GM21515 (cell line): ENCODE measurements around the gene KIAA1217.
A peak's percentile ranks its signal among the peaks of the same experiment; 100 is the strongest.

ENCODE experiments used
- ATAC-seq: cut with Tn5 transposase; IDR thresholded peaks from one replicate; pipeline ENCODE4 v1.9.1; 2021; ENCODE audit not compliant: unreplicated experiment

Gene KIAA1217

DNA sequence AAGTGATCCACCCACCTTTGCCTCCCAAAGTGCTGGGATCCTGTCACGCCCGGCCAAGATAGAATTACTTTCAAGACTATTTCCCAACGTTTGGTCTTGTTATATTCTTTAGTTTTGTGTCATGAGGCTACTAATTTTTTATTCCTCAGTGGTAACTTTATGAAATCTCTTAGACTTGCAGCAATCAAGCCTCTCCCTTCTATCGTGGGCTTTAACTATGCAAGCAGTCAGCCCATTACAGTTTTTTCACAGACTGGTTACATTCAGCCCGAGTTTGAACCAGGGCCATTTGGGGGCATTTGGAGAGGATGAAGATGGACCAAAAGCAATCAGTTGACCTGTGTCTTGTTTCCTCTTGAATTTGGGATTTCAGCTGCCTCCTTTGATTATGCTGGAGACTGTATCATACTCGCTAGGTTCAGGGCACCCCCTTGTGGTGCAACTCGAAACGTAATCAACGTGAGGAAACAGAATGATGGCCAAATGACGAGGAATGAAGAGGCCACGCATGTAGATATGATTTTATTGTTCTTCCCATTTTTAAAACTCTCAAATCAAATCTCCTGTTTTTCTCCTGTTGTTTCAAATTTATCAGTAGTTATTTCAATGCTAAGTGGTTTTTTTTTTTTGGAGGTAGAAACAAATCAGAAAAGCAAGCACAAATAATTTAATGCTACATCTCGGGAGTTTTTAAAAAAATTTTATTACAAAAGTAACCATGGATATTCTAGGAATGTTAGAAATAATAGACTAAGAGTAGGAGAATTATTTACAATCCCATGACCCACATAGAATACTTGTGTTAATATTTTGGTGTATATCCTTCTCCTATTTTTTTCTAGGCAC is 151.6 kb downstream of the KIAA1217 start:
- peak; percentile 69 for ATAC-seq

DNA sequence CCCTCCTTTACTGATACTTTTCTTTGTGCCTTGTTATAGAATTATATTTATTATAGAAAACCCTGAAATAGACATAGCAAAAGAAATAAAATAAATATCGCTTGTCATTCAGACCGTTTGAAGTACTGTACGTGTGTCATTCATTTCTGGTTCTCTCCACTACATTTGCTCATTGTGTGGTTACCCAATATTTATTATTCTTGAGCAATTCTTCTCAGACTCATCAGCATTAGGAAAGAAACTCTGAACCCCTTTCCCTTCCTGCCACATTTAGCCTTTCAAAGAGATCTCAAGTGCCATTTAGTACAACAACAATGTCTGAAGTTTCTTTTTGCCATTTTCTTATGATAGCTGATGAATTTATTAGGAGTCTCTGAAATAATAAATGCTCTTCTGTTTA is 154.1 kb downstream of the KIAA1217 start:
- no peak for ATAC-seq

DNA sequence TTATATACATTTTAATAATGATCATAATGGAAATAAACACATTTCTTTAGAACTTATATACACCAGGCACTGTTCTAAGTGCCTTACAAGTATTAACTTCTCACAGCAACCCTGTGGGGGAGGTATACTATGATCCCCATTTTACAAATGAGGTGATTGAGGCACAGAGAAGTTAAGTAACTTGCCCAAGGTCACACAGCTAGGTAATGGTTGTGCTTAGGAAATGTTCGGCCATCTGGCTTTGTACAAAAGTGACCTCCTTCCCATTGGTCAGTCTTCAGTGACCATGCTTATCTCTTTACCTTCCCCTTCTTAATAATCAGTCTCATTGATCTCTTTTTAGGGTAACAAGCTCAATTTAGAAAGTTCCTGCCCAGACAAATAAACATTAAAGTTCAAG is 158.8 kb downstream of the KIAA1217 start:
- ATAC-seq = no peak

DNA sequence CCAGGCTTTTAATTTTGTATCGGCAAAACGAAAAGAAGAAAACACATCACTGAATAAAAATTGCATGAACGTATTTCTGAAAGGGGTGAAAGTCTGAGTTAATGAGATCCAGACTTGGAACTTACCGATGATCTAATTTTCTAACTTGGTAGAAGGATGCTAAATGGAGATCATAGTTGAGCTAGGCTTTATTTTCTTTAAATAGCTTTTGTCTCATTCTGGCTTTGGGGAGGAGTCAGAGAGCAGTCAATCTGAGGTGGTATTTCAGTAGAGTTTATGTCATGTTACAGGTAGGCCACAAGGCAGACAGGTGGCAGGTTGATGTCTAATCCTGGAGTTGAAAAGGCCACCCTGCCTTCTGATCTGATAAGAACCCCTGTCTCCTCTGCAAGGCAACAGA is 161.9 kb downstream of the KIAA1217 start:
- no peak for ATAC-seq

DNA sequence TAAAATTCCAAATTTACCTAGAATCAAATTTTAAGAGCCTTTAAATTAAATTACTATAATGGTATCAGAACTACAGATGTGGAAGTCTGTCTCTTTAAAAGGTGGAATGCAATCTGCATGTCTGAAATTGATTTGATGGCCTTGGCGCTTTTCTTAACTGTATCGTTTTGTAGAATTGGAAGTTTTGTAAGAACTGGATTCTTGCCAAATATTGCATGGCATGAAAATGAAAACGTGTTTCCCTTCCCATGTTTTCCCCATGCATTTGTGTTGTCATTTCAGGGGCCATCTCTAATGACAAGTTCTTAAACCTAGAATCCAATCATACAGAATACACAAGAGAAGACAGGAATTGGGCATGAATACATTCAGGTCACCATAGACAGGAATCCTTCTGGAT is 162.5 kb downstream of the KIAA1217 start:
- ATAC-seq = no peak

DNA sequence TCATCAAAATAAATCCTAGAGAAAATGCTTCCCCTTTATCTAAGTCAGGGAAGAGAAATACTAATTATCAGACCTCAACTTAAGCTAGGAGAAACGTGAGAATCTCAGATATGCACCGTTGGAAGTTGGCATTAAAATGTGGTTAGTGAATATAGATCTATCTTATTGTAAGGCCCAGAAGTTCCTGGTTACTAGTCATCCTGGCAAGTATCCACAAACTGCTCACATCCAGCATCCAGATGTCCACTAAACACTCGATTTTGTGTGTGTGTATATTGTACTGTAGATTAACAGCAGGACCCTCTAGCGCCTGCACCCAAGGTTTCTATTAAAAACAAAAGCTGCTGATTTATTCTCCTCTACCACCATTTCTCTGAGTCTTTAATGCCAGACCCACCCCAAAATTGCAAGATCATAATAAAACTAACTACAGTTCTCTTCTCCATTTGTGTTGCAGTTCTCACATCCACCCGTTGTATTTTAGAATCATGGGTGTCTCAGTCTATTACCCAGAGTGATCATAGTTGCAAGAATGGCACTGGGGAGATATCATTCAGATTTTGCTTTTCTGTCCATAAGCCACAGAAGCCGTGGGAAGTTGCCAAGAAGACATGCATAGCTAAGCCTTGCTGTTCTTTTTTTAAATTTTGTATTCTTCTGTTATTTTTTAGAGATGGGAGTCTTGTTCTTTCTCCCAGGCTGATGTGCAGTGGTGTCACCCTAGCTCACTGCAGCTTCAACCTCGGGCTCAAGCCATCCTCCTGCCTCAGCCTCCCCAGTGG is 165.4 kb downstream of the KIAA1217 start:
- ATAC-seq = no peak

DNA sequence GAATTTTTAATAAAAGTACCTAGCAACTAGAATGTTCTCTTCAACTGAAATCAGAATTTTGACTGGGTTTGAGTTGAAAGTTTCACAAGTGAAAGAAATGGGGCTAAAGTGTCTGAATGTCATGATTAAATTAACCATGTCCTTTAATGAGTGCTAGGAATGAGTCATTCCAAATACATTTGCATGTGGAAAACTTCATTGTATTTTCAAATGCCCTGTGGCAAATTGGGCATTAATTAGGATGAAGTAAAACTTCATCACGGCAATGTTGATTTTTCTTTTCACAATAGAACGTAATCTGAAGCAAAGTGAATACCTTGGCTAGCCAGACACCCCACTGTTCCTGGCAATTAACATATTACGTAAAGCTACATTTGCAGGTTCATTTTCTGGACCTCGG is 166.6 kb downstream of the KIAA1217 start:
- no peak for ATAC-seq

DNA sequence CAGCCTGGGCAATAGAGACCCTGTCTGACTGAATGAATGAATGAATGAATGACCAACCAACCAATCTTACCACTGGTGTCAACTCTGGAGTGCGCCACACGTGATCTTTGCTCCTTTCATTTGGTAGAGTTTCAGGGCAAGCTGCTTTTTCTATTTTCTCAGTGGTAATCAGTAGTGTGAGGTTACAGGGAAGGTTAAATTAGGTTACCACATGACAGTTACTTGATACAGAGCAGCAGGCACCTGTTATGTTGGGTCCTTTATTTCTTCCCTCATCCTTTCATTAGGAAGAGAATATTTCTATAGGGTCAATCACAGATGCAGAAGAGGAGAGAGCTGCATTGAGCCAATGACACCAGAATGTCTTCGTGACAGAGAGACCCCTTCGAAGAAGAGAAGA is 167.8 kb downstream of the KIAA1217 start:
- ATAC-seq = no peak

DNA sequence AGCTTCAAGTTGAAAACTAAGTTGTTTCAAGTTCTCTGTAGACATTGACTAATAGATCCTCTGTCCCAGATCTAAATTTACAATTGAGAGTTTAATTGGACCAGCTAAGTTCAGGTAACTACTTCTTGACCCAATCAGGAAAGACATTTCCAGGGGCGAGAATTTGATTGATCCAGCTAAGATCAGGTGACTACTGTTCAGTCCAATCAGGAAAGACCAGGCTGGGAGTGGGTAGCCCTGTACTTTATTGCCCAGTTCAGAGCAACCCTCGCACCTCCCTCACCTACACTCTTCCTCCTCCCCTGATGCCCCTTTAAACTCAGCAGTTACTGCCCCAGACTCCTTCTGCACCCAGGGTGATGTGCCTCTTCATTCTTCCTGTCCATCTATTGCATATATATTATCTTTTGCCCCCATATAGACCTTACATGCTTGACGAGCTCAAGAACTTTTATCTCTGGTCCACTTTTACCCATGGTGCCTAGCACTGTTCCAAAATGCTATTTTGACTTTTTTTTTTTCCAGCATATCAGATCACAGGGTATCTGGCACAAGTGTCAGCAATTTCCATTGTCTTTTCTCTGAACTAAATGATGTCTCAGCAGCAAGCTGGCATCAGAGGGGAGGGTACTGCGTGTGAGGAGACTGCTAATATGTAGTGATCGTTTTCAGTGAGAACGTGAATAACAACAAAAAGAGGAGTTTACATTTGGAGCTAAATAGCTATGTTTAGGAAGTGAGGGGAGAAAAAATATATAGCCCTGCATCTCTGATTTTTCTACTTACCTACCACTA is 169.4 kb downstream of the KIAA1217 start:
- no peak for ATAC-seq

DNA sequence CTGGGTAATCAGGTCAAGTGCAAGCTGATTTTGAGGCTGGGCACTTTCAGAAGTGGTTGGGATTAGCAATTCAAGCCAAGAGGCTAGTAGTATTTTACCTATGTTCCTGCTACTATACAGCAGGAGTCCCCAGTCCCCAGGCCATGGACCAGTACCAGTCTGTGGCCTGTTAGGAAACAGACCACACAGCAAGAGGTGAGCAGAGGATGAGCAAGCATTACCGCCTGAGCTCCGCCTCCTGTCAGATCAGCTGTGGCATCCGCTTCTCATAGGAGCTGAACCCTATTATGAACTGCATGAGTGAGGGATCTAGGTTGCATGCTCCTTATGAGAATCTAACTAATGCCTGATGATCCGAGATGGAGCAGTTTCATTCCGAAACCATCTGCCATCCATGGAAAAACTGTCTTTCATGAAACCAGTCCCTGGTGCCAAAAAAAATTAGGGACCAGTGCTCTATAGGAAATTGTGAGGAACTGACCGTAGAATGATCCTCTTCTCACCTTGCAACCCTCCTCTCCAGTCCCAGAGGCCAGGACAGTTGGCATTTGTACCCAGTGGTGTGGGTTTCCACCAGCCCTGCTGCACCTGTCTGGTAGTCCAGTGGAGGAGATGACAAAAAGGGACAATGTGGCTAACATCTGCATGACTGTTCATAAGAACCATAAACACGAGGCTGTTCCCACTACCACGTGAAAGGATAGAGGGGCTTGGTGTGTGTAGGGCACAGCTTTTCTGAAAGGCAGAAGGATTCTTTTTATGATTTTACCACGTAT is 172.5 kb downstream of the KIAA1217 start:
- ATAC-seq = no peak

DNA sequence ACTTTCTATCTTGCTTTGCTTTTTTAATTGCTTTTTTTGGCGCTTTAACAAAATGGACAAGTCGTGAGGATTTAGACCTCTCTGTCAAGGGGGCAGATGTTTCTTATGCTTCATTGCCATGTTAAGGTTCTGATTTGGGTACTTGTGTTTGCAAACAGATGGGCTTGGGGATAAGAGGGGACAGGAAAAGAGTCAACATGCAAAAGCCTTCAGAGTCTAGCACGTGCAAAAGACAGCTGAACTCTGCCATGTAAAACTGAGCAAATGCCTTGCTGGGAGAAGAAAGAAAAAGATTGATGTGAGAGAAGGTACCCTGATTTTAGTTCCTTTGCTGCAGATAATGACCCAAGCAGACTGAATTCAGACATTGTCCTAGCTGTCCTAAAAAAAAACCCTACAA is 173.1 kb downstream of the KIAA1217 start:
- no peak for ATAC-seq

DNA sequence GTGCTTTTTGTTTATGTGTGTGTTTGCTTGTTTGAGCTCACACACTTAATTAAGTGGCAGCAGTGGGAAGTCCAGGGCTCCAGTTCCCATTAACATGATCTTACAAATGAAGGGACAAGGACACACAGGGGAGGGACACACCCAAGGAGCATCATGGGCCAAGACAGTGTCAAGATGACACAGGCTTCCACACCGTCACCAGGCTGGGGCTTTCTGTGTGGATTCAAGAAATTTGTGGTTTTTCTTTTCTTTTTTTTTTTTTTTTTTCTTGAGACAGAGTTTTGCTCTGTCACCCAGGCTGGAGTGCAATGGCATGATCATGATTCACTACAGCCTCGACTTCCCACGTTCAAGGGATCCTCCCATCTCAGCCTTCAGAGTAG is 173.6 kb downstream of the KIAA1217 start:
- no peak for ATAC-seq

DNA sequence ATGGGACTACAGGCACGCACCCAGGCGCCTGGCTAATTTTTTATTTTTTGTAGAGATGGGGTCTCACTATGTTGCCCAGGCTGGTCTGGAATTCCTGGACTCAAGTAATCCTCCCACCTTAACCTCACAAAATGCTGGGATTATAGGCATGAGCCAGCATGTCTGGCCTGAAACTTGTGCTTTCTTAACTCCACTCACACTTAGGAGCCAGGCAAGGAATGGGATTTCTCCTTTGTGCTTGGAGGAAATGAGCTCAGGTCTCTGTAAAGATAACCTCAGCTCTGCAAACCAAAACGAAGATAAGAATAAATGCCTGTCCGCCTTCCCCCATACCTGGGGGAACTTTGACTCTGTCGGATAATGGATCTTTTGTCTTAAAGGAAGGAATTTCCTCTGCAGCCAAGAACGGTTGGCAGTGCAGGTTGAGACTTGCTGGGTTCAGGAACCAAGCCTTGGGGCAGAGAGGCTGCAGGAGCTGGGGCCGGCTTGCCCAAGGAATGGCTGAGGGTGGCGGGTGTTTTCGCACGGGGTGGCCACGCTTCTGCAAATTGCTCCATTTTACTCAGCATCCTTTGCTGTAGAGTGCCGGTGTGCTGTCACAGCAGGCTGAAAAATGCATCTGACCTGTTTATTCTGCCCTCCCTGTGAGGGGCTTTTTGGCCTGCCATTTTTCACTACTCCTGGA is 174.2 kb downstream of the KIAA1217 start:
- peak; percentile 55 for ATAC-seq

DNA sequence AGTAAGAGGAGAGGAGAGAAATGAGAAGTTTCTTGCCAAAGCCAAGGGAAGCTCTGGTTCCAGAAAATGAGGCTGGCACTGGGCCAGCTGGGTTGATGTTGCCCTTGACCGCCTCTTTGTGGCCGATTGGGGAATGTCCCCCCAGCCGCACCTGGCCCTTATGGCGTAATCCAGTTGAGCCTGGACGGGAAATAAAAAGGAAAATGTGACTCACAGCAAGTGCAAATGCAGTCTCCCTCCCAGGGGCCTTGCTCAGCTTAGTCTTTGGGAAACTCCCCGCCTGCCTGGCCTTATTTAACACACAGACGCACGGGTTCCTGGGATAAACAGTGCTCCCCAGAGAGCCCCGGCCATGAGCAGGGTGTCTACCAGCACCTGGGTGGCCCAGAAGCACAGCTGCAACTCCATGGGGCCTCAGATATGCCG is 174.8 kb downstream of the KIAA1217 start:
- ATAC-seq = peak; percentile 91

DNA sequence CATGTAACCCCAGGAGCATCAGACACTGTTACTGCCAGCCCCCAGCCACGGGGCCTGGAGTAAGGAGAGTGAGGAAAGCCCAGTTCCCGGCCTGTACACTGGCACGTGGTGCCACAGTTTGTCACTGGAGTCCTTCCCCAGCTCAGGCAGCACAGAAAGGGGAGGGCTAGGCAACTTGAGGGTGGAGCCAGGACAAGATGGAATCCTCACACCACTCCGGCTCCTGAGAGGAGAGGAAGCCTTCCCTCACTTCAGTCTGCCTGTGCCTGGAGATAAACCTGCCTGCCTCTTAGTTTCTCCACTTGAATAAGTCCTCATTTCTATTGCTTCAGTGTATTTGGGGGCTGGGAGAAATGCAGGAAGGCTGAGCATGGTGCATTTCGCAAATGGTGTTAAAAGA is 176.0 kb downstream of the KIAA1217 start:
- ATAC-seq = no peak

DNA sequence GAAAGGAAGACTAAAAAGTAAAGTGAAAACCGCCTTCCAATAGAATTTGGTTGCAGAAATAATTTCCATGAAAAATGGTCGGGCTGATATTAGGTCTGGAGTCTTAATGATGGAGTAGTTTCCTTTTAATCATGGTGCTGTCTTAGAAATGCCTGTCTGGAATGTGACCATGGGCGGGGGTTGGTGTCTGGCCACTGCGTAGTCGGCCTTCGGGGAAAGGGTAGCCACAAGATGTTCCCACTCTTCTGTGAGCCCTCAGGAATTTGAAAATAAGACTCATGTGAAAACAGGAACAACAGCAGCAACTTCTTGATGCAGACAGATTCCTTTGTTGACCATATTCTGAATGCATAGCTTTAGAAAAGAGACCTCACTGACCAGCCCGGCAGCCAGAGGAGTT is 176.8 kb downstream of the KIAA1217 start:
- no peak for ATAC-seq

DNA sequence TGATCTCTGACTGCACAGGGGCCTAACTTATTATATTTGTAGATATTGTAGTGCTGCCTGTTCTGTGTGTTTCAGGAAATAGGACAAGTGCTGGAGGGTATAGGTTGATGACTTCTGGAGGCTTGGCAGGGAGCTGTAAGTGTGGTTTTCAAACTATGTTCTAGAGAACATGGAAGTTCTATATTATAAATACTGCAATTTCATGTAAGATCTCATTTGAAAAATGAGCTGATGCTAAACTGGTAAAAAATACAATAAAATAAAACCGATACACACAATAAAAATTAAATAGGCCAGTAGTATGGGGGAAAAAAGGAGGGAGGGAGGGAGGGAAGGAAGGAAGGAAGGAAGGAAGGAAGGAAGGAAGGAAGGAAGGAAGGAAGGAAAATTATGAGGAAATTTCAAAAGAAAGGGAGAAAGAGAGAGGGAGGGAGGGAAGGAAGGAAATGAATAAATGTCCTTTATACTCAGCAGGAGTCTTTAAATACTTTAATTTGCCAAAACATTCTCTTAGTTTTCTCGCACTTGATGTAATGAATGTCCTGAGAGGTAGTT is 181.3 kb downstream of the KIAA1217 start:
- no peak for ATAC-seq

DNA sequence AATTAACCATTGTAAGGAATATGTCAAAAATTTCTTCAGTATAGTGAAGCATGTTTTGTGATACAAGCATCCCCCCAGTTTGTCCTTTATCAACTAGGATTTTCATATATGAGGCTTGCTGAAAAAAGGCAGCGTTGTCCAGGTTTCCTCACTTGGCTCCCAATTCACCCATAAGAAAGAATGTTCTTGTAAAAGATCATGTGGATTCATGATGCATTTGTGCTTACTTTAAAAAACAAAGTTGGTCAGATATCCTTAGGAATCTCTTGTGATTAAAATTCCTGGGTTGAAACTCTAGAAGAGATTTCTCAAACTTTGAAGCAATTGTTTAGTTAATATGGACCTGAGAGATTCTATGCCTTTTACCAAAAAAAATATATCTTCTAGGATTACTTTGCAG is 181.8 kb downstream of the KIAA1217 start:
- no peak for ATAC-seq

DNA sequence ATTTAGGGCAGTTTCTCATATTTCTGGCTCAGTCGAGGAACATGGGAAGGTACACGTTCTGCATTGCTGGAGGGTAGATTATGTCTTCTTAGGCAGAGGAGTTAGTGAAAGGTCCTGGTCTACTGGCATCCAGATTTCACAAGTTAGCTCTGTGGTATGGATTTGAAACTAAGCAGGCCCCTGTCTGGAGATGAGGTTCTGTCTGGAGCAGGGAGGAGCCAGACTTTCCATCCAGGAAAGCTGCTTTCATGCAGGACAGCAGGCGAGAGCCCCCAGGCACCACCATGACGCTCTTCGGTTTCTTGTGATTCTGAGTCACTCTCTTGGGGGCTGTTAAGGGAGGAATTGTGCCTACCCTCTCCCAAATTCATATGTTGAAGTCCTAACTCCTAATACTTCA is 184.3 kb downstream of the KIAA1217 start:
- ATAC-seq = no peak
